Mammary epithelial cell (primary cell): ENCODE data around the gene GRIN3B.

Source experiments
- EZH2 ChIP-seq: IDR thresholded peaks from 2 replicates; pipeline ENCODE4 v1.6.1; 2012; ENCODE audit warnings: low read length, inconsistent platforms, borderline replicate concordance
- TF ChIP-seq, protein P1 (sequence below), 2 donors: IDR thresholded peaks in 1 of 2; conservative IDR thresholded peaks in 1 of 2; 2 replicates each; pipeline ENCODE4 v1.5.1; 2011 to 2012; ENCODE audit warnings: inconsistent platforms in 2 of 2, low read length in 2 of 2, mild to moderate bottlenecking in 2 of 2, control low read depth in 1 of 2, low read depth in 1 of 2; ENCODE audit not compliant: insufficient read depth in 1 of 2; ENCODE audit errors: extremely low read depth in 1 of 2

DNA sequence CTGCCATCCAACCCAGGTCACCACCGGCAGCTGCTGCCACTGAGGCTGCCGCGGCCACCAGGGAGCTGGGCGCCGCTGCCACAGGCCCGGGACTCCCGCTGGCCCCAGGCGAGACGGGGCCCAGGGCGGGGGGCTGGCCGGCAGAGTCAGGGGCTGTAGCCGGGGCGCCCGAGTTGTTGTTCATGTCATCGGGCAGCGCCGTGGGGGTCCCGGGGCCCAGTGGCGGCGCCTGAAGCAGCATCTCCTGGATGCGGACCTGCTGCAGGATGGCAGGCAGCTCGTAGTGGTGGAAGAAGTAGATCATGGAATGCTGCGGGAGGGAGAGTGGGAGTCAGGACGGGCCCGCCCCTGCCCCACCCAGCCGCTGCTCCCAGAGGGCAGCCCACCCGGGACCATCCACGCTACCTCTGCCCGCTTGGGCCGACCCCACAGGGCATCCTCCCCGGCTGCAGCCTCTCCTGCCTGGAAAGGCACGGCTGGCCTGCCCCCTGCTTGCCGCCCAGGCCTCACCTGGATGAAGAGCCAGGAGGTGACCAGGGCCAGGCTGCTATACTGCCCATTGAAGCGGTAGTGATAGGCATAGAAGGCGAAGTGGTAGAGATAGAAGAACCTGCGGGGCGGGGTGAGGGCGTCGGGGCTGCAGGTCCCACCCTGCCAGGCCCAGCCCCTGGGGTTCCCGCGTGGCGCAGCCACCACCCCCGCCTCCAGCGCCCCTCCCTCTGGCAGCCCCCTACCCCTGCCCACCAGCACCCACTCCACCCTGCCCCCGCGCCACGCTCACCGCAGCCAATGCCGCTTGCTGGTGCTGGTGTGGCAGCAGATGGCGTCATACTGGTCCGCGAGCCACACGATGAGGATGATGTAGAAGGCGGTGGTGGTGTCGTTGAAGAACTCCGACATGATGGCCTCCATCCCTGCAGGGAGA is 10.6 kb downstream of the GRIN3B start:
- TF ChIP-seq, protein P1, sequence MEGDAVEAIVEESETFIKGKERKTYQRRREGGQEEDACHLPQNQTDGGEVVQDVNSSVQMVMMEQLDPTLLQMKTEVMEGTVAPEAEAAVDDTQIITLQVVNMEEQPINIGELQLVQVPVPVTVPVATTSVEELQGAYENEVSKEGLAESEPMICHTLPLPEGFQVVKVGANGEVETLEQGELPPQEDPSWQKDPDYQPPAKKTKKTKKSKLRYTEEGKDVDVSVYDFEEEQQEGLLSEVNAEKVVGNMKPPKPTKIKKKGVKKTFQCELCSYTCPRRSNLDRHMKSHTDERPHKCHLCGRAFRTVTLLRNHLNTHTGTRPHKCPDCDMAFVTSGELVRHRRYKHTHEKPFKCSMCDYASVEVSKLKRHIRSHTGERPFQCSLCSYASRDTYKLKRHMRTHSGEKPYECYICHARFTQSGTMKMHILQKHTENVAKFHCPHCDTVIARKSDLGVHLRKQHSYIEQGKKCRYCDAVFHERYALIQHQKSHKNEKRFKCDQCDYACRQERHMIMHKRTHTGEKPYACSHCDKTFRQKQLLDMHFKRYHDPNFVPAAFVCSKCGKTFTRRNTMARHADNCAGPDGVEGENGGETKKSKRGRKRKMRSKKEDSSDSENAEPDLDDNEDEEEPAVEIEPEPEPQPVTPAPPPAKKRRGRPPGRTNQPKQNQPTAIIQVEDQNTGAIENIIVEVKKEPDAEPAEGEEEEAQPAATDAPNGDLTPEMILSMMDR (conservative IDR thresholded peaks at IDR 0.05 in 1 of 2, IDR thresholded peaks at IDR 0.05 in 1 of 2; ENCODE audit: extremely low read depth in 1 of 2, insufficient read depth in 1 of 2, low read depth in 1 of 2, low read length in 2 of 2) = no peak
- TF ChIP-seq EZH2 = no peak
